Uterus (tissue), 2 donors: ENCODE data around the gene PDE4B.

Experiments
- CTCF ChIP-seq, 4 experiments: fragments of 200-600 bp in 2 of 4; fragments of 450-650 bp in 2 of 4; sonication (generic) in 2 of 4; IDR thresholded peaks; one replicate each; pipeline ENCODE4 v1.5.1; 2016 to 2019; ENCODE audit warnings: antibody characterized with exemption in 4 of 4, mild to moderate bottlenecking in 2 of 4, moderate library complexity in 1 of 4
- POLR2A ChIP-seq, 2 donors: fragments of 450-650 bp; IDR thresholded peaks; one replicate each; pipeline ENCODE4 v1.6.1; 2016; ENCODE audit warnings: antibody characterized with exemption in 2 of 2, mild to moderate bottlenecking in 1 of 2, moderate library complexity in 1 of 2

- TF ChIP-seq CTCF (IDR thresholded peaks at IDR 0.05) (no peak), POLR2A (IDR thresholded peaks at IDR 0.05) (no peak)
Measured at GRCh38 chr1:66223681-66224080, 431.0 kb downstream of the PDE4B start.
